GM12891 (cell line): ENCODE results near the gene TF.

Experiments used
- DNase-seq: peaks from one replicate; pipeline ENCODE4 v3.0.0; 2011; ENCODE audit warnings: low spot score; ENCODE audit not compliant: insufficient read length
- FAIRE-seq: peaks from 2 replicates; lab custom pipeline; 2011; peaks lifted over from hg19 to GRCh38; lab: Jason Lieb, UNC
- PAX5 ChIP-seq: IDR thresholded peaks from 2 replicates; pipeline ENCODE4 v1.6.1; 2011; ENCODE audit warnings: low read length, moderate library complexity, mild to moderate bottlenecking; ENCODE audit not compliant: insufficient read depth, severe bottlenecking
- POLR2A ChIP-seq: IDR thresholded peaks from 2 replicates; pipeline ENCODE4 v1.6.1; 2011; ENCODE audit warnings: low read depth, low read length, control low read depth
- POLR2AphosphoS5 ChIP-seq: IDR thresholded peaks from 2 replicates; pipeline ENCODE4 v1.6.1; 2011; ENCODE audit warnings: low read depth, low read length, control low read depth
- POU2F2 ChIP-seq: IDR thresholded peaks from 2 replicates; pipeline ENCODE4 v1.6.1; 2011; ENCODE audit warnings: low read depth, mild to moderate bottlenecking, control low read depth, low read length, moderate library complexity
- SPI1 ChIP-seq: IDR thresholded peaks from 2 replicates; pipeline ENCODE4 v1.6.1; 2011; ENCODE audit warnings: low read depth, low read length, control low read depth
- TAF1 ChIP-seq: IDR thresholded peaks from 2 replicates; pipeline ENCODE4 v1.6.1; 2011; ENCODE audit warnings: low read depth, low read length, control low read depth

TF gene

DNA sequence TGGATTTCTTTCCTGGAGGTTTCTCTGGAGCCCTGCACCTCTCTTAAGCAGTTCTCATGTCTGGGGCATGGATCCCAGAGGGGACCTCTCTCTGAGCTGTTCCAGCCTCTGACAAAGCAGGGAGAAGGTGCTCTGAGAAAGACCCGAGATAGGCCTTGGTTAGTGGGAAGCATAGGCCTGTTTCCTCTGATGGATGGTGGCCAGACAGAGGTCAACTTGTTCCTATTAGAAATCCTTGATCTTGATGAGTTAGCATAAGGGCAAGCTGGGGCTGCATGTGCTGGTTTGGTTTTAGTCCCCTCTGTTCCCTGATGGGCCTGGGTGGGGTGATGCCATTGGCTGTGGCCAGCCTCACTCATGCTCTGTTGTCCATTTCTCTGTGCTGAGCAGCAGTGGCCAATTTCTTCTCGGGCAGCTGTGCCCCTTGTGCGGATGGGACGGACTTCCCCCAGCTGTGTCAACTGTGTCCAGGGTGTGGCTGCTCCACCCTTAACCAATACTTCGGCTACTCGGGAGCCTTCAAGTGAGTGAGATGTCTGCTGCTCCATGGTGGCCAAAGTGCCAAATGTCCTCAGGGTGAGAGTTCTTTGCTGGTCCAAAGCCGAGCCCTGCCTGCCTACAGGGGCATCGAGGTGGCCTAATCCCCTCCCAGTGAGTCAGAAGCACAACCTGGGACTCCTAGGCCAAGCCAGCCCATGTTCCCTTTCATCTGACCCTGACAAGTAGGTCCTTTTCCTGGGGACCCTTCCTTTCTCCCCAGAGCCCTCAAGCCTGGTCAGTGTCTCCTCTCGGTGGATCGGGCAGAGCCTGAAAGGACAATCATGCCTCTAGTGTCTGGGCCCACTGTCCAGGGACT, 9.0 kb downstream of the TF start:
- DNase-seq (no peak), FAIRE-seq (no peak)
- TF ChIP-seq POLR2AphosphoS5: no peak
- TF ChIP-seq POLR2A: no peak

DNA sequence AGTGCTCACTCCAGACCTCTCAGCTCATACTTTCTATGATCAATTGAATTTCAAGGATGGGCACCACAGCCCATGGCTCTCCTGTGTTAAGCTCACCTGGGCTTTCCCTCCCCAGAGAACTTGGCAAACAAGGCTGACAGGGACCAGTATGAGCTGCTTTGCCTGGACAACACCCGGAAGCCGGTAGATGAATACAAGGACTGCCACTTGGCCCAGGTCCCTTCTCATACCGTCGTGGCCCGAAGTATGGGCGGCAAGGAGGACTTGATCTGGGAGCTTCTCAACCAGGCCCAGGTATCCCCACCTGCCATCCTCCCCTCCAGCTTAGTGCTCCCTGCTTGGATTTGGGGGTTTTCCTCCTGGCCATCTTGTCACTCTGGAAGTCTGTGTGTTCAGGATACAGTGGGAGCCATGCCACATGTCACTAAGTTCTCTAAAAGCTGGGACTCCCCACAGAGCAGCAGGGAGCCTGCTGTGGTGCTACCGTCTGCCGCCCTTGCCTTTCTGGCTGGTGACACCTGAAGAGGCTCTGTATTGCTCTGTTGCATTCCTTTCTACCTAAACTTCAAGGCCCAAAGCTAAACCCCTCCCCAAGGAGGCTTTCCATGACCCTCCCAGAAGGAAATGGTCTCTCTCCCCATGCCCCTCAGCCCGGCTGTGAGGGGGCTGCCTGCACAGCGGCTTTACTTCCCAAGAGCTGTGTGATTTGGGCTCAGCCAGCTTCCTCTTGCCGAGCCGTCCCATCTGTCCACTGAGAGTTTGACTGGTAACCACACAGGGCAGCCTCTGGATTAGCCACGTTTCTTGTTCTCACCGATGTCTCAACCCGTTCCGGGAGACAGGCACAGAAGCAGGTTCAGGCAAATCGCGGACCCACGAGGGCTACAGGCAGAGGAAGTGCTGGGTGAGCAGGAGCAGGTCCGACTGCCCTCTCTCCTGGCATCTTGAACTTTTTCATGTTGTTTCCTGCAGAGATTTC, 10.8 kb downstream of the TF start:
- DNase-seq (no peak), FAIRE-seq (no peak)
- TF ChIP-seq POU2F2: no peak
- no peak for TF ChIP-seq PAX5
- no peak for TF ChIP-seq POLR2A
- no peak for TF ChIP-seq SPI1
- TF ChIP-seq POLR2AphosphoS5: no peak
- TF ChIP-seq TAF1: no peak

DNA sequence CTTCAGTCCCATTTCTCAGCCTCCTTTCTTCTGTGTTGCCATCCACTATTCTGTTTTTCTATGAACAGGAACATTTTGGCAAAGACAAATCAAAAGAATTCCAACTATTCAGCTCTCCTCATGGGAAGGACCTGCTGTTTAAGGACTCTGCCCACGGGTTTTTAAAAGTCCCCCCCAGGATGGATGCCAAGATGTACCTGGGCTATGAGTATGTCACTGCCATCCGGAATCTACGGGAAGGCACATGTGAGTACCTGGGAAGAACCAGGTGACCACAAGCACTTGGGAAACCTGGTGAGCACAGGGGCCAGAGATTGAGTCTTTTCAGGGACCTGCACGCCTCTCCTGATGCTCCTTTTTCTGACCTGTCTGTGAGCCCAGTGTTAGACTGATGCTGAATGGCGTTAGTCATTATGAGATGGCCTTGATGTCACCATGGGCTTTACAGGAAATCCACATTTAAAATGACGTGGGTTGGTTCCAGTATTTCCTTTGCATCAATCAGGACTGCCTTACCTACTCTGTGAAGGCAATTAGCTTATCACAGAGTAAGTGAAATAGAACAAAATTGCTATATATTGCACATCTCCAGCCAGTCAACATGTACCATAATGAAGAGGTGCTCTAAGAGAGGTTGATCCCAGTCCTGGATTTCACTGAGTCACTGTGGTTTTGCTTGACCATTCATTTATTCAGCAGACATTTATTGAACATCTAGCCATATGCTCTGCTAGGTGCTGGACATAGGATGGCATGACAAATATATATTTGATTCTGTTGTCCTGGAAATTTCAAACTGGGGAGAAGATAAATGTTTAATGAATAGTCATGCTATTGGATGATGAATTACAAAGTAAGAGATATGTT, 11.7 kb downstream of the TF start:
- TF ChIP-seq TAF1 (no peak), POU2F2 (no peak), PAX5 (no peak), POLR2A (no peak), POLR2AphosphoS5 (no peak), SPI1 (no peak)
- DNase-seq (no peak), FAIRE-seq (no peak)

DNA sequence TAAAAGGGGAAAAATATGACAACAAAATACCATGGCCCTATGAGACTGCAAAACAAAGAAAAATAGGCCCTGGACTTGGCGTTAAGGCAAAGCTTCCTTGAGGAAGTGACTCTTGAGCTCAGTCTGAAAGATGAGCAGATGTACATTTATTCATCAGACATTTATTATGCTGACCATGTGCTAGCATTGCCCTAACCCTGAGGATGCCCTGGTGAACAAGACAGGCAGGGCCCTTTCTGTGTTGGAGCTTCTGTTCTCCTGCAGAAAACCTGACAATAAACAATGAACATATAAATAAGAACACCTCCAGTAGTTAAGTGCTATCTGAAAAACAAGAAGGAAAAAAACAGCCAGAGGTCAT, 12.4 kb downstream of the TF start:
- TF ChIP-seq POU2F2: no peak
- TF ChIP-seq PAX5: no peak
- no peak for TF ChIP-seq TAF1
- TF ChIP-seq SPI1: no peak
- TF ChIP-seq POLR2AphosphoS5: no peak
- TF ChIP-seq POLR2A: no peak
- FAIRE-seq (no peak), DNase-seq (no peak)

DNA sequence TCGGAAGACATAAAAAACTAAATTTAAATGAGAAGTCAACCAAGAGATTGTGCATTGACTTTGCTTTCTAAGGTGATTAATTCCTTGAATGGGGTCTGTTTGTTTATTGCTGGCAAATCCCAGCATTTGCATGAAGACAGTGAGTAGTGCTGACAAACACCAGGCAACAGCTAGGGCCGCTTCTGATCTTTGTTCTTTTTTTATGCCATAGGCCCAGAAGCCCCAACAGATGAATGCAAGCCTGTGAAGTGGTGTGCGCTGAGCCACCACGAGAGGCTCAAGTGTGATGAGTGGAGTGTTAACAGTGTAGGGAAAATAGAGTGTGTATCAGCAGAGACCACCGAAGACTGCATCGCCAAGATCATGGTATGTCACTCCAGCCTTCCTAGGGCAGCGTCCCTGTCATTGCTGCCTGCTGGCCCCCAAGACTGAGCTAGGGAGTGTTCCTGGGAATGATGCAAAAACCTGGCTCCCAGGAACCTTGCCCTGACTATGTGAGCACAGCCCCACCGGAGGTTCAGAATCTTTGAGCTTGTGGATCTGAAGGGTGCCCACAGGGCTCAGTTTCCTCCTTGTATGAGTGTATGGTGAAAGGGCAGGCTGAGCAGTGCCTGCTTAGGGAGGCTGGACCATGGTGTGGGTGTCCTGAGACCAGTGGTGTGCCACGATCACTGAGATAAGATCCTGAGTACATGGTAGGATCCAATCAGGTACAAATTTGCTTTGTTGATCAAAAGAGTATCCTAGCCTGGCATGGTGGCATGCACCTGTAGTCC, 13.0 kb downstream of the TF start:
- TF ChIP-seq SPI1 (no peak), TAF1 (no peak), POLR2AphosphoS5 (no peak), PAX5 (no peak), POU2F2 (no peak)
- no peak for FAIRE-seq
- DNase-seq: no peak

DNA sequence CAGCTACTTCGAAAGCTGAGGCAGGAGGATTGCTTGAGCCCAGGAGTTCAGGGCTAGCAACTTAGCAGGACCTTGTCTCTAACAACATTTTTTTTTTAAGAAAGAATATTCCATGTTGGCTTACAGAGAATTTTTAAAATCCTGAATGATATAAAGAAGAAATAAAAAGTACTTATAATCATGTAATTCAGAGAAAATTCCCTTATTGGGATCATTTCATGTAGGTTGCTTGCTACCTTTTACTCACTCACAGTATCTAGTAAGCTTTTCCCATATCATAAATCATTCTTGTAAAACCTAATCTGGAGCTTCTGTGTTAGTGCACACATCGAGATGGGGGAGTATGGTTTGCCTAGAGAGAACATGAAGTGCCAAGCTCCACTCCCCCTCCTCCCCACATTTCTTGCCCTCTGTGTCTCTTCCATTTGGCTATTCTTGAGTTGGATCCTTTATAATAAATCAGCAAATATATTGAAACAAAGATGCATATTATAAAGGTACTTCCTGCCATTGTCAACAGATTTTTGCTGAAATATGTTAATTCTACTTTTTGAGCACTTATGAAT, 13.6 kb downstream of the TF start:
- FAIRE-seq: no peak
- TF ChIP-seq PAX5 (no peak), SPI1 (no peak), POLR2AphosphoS5 (no peak), POU2F2 (no peak)
- DNase-seq: no peak

DNA sequence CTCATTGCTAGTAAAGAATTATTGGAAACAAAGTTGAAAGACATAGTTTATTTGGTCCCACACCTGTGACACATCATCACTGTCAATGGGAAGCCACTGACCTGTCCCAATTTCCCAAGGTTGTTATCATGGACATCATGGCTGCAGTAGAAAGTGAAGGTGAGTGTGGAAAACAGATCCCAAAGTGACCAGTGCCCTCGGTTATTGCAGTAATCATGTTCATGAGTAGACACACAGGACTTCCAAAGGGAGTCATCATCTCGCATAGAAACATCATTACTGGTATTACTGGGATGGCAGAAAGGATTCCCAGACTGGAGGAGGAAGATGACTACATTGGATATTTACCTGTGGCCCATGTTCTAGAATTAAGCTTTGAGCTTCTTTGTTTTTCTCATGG, 14.7 kb downstream of the TF start:
- FAIRE-seq (no peak), DNase-seq (no peak)
- TF ChIP-seq POLR2AphosphoS5 (no peak), TAF1 (no peak), POLR2A (no peak), PAX5 (no peak)

DNA sequence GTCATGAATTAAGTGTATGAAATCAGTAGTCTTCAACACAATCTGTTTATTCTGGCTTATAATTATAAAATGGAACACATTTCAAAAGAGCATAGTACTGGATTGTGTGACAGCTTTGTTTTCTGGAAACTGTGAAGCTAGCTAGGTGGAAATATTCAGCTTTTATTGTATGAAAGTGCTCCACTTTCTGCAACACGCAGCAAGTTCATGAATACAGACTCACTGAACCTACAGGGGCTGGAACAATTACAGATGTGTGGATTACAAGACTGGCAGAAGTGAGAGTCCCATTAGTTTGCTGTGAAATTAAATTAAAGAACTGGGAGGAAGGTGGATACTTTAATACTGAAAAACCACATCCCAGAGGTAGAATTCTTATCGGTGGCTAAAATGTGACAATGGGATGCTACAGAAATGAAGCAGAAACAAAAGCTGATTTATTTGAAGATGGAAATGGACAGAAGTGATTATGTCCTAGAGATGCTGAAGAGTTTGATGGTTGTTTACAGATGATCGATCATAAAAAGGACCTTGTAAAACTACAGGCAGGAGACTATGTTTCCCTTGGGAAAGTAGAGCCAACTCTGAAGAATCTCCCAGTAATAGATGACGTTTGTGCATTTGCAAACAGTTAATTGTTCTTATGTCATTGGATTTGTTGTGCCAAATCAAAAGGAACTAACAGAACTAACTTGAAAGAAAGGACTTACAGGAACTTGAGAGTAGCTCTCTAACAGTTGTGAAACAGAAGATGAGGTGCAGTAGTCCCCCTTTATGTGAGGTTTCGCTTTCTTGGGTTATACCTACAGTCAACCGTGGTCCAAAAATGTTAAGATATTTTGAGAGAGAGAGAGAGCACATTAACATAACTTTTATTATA, 15.7 kb downstream of the TF start:
- FAIRE-seq: peak; percentile 13
- TF ChIP-seq TAF1 (no peak), POLR2AphosphoS5 (no peak), SPI1 (no peak), POU2F2 (no peak), POLR2A (no peak), PAX5 (no peak)
- DNase-seq: no peak
